ENCODE measurements around the gene DHCR7.

DNA sequence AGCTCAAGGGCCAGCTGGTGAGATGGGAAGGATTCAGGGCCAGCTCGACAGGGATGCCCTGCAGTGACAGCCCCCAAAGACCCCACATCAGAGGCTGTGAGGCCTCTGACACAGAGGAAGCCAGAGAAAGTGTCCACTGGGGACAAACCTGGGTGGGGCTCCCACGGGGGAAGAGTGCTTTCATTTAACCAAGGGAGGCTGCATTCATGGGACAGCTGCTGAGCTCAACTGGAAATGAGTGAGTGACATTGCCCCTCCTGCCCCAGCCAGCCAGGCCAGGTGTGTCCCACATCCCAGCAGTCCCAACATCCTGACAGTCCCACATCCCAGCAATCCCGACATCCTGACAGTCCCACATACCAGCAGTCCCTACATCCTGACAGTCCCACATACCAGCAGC lies 61.0 kb downstream of the DHCR7 start:
- TF ChIP-seq, protein P1, sequence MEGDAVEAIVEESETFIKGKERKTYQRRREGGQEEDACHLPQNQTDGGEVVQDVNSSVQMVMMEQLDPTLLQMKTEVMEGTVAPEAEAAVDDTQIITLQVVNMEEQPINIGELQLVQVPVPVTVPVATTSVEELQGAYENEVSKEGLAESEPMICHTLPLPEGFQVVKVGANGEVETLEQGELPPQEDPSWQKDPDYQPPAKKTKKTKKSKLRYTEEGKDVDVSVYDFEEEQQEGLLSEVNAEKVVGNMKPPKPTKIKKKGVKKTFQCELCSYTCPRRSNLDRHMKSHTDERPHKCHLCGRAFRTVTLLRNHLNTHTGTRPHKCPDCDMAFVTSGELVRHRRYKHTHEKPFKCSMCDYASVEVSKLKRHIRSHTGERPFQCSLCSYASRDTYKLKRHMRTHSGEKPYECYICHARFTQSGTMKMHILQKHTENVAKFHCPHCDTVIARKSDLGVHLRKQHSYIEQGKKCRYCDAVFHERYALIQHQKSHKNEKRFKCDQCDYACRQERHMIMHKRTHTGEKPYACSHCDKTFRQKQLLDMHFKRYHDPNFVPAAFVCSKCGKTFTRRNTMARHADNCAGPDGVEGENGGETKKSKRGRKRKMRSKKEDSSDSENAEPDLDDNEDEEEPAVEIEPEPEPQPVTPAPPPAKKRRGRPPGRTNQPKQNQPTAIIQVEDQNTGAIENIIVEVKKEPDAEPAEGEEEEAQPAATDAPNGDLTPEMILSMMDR (conservative IDR thresholded peaks at IDR 0.05; ENCODE audit: low read depth, low read length), result no peak
- TF ChIP-seq EZH2 (IDR thresholded peaks at IDR 0.05; ENCODE audit: borderline replicate concordance, low read depth, low read length, poor library complexity, severe bottlenecking), result no peak
